NCI-H2196 treated with DMSO at 0.1 percent for 48 hours (cell line): ENCODE data around the gene G6PC3.

Source experiments
- DNase-seq: peaks from one replicate; lab custom pipeline; 2025; ENCODE audit not compliant: unreplicated experiment; lab: John Stamatoyannopoulos, UW

The G6PC3 gene

DNA sequence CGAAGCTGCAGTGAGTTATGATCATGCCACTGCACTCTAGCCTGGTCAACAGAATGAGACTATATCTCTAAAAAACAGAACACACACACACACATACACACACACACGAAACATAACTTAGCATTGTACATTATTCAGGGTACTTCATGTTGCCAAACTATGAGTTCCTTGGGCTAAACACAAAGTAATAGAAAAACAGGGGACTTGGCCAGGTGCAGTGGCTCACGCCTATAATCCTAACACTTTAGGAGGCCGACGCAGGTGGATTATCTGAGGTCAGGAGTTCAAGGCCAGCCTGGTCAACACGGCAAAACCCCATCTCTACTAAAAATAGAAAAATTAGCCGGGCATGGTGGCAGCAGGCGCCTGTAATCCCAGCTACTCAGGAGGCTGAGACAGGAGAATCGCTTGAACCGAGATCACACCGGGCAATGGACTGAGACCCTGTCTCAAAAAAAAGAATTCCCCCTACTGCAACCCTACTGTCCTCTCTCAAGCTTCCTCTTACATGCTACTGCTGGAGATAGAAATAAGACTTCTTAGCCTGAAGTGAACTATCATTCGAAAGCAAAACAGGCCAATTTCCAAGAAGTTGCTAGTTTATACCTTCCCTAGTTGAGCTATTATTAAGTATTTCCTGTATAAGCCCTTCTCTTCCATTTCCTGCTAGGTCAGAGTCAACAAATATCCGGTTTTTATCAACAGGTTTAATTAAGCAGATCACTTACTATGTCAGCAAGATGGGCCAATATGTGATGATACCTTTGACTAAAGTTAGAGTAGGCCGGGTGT is 11.2 kb upstream of the G6PC3 start:
- no peak for DNase-seq

DNA sequence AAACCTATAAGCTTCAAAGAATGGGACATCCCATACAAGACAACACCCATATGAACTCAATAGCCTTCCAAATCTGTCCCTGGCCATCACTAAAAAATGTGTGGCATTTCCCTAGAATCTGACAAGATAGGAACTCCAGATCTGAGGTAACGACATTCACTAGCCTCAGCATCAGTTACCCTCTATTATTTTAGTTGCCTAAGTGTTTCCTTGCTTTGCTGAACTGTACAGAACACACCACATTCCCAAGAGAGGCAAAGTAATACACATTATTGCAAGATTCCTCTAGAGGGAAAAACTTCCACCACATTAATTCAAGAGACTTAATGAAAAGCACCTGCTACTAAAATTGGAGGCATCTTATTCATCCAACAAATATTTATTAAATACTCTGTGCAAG is 9.1 kb upstream of the G6PC3 start:
- no peak for DNase-seq

DNA sequence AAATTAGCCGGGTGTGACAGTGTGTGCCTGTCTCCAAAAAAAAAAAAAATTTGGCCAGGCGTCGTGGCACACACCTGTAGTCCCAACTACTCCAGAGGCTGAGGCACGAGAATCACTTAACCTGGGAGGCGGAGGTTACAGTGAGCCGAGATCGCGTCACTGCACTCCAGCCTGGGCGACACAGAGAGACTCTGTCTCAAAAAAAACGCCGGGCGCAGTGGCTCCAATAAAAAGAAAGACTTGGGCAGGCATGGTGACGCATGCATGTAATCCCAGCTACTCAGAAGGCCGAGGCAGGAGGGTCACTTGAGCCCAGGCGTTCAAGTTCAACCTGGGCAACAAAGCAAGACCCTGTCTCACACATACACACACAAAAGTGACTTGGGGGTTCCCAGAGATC is 7.7 kb upstream of the G6PC3 start:
- DNase-seq, result no peak

DNA sequence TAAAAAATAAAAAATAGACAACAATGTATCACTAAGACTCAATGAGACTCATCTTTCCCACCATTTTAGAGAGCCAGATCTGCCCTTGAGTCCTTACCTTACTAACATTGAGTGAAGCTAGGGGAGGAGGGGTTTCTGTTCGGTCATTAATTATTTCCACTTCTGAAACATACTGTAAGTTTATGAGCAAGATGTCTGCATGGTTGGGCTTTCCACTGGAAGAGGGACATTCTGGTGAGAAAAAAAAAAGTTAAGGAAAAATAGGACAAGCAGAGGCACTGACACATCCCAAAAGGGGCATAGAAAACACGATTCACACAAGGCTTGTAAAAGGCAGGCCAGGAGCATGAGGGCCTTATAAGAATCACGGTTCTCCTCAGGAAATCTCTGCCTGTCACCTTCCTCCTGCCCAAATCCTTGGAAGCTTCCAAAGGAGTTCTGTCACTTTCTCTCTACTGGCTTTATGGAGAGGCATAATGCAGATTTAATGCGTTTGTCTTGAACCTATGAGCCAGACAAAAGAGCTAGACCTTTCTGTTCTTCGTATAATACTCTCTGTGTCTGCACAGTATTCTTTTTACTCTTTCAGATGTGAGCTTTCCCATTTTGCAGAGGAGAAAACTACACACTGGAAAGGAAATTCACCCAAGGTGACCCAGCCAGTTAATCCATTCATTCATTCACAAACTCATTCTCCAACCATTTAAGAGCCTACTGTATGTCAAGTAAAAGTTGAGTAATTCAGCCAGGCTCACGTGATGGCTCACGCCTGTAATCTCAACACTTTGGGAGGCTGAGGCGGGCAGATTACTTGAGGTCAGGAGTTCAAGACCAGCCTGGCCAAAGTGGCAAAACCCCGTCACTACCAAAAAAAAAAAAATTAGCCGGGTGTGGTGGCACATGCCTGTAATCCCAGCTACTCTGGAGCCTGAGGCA is 6.6 kb upstream of the G6PC3 start:
- no peak for DNase-seq

DNA sequence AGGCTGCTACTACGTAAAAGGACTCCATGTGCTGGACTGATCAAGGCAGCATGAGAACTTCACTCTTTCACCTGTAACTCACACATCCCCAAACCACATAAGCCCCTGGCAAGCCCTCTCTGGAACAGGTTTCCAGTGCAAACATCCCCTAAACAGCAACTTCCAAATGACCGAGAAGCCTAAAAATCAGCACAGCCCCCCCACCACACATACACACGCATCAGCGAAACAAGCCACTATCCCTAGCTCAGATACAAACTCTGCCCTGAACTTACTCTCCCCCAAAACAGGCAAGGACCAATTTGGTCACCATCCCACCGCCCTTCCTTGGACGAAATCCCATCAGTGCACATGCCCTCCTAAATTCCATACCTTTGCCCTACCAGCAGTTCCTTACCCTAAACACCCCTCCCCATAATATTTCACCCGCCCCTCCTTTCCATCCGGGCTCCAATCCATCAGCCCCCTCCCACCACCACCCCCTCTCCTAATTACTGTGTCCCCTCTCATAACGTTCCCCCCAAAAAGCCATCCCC is 4.8 kb upstream of the G6PC3 start:
- DNase-seq, result no peak

DNA sequence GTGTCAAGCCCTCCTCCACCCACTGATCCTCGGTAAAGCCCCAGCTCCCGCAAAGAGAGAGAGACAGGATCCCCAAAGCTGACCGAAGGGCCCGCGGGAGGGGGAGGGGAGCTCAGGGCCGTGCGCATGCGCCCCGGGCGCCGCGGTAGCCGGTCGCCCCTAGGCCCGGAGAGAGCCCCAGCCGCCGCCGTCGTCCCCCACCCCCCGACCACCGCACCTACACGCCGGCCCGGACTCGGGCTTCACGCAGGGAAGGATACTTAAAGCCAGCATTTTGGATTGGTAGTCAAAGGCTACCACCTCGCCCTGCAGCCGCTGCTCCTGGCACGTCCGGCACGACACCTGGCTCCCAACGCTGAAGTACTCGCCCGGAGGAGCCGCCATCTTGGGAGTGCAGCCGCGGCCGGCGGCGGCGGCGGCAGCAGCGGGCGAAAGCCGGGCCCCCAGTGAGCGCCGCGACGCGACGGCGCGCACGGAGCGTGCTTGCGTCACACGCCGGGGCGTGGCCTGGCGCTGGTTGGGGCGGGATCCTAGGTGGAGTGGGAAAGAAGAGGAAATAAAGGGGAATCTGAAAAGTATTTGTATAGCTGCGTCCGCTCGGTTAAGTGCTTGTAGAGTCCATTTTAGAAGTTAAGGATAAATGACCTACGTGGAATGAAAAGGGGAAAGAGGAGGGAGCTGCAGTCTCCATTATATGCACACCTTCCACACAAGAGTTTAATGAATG is 4.2 kb upstream of the G6PC3 start, which contains the start of gene LSM12:
TSS of gene LSM12 (minus strand) at position 468 of the 727 bp plus-strand sequence. CDS start at position 384, 84 bp downstream.
- peak; percentile 88 for DNase-seq

DNA sequence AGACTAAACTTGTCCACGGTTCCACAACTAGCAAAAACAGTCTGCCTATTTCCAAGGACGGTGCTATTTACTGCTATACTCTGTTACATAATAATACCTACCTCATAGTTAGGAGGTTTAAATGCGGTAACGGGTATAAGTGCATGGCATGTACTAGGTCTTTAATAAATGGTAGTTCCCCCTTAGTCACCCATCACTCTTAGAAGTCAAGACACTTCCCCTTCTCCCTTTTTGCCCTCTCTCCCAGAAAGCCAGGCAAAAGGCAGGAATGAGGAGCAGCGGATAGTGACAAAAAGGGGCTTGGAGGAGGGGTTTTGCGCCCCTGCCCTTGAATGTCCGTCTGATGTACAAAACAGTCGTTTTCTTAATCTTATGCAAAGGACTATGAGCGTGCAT is 3.0 kb upstream of the G6PC3 start:
- no peak for DNase-seq

DNA sequence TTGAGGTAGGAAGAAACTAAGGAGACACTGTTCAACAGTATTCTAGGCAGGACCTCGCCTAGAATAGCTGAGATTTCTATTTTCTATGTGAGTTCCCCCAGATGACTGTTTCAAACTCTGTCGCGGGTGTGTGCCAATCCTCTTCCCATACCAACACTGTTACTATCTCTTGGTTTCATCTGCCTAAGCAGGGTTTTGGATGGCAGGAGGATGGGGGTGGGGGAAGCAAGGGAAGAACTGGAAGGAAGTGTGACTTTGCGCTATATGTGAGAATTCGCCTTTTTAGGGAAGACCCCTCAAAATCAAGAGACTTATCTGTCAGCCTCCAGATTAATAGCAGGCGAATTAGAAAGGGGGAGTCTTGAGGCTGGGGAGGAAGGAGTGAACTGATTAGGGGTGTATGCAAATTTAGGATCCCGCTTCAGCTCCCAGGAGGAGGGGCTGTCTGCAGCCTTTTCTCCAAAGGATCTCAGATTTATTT is 521 bp upstream of the G6PC3 start:
- DNase-seq, result no peak

DNA sequence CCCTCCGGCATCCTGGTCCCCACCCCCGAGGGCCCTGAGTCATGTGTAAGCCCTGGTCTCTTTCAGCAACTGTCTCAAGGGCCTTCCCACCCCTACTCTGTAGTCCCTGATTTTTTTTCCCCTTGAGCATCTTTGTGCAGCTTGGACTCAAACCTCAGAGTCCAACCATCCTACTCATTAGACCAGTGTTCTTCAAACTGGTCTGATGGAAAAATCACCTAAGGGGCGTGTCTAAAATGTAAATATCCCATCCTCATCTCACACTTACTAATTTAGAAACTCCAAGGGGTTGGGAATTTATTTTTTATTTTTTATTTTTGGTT is 624 bp downstream of the G6PC3 start:
- no peak for DNase-seq

DNA sequence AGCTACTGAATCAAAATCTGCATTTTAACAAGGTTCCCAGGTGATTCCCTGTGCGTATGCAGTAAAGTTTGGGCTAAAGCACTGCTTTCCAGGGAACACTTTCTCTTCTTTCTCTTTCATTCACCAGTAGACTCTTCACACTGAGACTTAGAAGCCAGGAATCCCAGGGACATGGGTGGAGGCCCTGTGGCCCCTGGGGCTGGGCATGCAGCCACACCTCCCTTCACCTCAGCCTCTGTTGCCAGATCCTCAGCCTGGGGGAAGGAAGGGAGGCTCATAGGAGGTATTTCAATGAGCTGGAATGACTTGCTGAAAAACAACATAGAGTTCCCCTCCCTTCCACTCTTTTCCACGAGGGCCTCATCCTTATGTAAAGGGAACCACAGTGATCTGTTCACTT is 1.2 kb downstream of the G6PC3 start:
- DNase-seq, result no peak

DNA sequence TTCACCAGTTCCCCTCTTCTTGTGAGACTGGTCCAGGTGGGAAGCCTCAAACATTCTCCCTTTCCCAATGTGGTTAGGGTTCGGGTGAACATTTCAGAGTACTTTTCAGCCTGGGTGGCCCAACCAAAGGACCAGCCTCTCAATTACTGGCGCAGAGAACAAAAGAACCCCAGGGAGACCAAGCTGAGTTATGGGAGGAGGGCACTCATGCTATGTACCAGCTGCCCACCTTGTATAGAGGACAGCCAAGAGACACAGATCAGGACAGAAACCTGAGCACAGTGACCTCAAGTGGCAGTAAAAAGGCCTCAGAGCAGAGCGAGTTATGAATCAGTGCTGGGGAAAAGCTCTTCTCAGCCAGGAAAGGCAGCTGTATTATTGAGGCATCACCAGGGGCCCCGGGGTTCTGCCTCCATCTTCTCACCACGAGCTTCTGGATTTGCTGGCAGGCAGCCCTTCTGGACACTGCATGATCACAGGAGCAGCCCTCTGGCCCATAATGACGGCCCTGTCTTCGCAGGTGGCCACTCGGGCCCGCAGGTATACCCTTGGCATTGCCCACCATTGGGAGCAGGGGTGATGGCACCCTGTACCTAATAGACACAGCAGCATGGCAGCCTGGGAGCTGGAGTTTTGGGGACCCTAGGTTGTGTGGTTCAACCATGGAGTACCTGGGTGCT is 3.8 kb downstream of the G6PC3 start:
- no peak for DNase-seq

DNA sequence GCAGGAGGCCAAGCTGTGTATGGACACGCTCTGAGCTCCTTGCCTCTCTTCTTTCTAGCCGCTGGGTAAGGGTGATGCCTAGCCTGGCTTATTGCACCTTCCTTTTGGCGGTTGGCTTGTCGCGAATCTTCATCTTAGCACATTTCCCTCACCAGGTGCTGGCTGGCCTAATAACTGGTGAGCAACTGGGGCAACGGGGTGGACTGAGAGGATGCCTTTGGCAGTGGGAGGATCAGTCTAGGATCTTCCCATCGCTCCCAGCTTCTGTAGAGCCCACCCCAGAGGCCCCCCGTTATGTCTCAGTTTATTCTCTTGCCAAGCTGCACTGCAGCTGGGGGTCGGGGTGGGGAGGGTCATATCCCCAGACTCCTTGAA is 4.4 kb downstream of the G6PC3 start:
- DNase-seq, result no peak

DNA sequence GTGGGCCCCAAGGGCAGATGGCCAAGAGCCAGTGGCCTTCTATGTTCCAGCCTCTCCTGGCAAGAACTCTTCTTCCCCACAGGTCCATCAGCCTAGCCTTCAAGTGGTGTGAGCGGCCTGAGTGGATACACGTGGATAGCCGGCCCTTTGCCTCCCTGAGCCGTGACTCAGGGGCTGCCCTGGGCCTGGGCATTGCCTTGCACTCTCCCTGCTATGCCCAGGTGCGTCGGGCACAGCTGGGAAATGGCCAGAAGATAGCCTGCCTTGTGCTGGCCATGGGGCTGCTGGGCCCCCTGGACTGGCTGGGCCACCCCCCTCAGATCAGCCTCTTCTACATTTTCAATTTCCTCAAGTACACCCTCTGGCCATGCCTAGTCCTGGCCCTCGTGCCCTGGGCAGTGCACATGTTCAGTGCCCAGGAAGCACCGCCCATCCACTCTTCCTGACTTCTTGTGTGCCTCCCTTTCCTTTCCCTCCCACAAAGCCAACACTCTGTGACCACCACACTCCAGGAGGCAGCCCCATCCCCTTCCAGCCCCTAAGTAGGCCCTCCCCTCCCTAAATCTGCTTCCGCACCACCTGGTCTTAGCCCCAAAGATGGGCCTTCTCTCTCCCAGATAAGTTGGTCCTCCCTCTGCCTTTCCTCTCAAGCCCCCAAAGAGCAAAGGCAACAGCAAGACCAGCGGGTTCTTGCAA is 5.2 kb downstream of the G6PC3 start:
- no peak for DNase-seq

DNA sequence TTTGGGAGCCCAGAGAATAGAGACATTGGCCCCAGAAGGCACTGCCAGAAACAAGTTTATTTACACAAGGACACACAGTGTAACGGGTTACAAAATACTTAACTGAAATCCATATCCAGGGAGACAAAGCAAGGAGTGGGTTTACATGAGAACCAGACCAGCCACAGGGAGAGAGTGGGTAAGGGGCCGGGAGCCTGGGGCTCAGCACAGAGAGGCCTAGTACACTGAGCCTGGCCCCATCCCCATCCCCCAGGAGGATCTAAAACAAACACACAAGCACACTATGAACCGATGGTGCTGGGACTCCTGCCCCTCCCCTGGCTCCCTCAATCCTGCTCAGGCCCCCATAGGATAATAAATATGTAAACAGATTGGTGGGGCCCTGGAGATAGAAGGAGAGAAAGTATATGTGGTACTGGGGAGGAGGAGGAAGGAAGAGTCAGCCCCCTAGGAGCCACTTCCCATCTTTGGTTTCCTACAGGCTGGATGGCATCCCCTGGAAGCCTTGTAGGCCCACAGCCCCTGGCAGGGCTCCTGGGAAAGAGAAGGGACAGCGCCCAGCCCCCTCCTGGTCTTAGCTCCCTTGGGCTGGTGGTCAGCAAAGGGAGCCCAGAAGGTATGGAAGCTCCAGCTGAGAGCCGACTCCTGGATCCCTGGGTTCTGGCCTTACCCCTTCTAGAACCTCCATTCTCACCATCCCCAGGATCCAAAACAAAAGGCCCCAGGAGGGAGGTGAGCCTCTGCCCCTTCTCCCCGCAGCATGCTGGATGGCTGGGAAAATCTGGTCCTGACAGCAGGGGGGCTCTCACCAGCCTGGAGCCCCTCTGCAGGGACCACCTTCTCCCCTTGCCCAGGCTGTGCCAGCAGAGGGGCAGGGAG is 6.4 kb downstream of the G6PC3 start:
- no peak for DNase-seq

DNA sequence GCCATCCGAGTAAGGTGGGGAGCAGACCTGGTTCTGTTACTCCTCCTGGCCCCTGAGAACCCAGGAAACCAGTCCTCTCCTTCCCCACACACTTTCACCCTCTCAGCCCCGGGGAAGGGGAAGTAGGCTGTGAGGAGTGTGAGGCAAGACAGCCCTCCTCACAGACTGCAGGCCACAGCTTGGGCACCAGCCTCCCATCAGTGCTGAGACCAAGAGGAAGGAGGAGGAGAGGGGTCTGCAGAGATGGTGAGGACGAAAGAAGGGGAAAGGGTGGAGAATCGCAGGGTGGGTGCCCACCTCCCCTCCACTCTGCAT is 7.0 kb downstream of the G6PC3 start:
- no peak for DNase-seq

DNA sequence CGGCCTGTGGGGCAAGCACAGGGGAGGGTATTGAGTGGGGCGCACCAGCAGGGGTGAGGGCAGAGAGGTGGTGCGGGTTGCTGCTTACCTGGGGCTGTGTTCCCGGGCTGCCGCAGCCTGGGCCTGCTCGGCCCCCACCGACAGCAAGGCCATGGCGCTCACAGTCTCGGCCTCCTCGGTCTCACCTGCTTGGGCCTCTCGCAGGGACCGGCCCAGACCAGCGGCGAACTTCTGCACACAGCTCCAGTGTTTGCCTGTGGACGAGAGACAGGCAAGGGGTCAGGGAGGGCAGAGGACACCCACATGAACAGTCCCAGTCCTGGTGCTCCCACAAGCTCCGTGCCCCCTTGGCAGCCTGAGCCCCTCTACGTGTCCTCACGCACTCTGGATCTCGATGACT is 7.9 kb downstream of the G6PC3 start:
- DNase-seq, result no peak

DNA sequence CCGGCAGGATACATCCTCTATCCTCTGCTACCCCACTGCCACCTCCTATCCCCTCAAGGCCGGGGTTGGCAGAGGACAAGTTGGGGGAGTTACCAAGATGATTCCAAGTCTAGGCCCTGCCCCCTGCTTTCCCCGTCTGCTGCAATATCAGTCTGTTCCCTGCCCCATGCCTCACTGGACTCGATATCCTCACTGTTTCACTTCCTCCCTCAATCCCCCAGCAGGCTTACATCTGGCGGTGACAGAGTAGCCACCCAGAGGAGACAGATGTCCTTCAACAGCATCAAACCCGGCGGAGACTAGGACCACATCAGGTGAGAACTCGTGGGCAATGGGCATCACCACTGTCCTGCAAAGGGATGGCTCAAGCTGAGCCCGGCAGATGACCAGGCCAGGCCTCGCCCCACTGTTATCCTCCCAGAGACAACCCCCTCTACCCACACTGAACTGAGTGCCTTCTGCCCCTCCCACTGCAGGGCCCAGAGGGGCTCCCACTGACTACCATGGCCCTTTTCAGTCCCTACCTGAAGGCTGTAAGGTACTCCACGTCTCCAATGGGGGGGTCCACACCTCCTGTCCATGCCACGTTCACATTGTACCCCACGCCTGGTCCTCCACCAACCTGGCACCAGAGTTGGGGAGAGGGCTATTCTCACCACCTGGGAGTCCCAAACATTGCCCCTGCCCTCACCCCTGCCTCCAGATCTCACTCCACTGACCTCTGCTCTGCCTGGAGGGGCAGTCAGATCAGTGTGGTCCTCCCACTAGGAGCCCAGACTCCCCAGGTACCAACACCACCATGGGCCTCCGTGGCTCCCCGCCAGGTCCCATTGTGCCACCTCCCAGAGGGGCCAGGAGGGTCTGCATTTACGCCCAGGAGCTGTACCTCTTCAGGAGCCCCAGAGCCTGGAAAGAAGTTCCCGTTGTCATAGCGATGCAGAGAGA is 9.6 kb downstream of the G6PC3 start:
- no peak for DNase-seq

DNA sequence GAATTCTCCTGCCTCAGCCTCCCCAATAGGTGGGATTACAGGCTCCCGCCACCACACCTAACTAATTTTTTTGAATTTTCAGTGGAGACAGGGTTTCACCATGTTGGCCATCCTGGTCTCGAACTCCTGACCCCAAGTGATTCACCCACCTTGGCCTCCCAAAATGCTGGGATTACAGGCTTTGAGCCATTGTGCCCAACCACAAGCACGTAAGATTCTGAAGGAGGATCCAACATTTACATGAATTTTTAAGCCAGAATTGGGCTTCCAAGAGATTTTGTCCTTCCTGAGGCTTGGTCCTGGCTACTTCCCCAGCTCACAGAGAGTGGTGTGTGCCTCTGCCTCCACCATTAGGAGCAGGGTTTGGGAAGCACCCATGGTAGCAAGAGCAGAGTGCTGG is 11.1 kb downstream of the G6PC3 start:
- DNase-seq, result no peak
